ENCODE data around the gene B3GLCT.
"Not testable (repeated sequence)": the region's sequence is repeated elsewhere in the genome, so short reads cannot be mapped to it uniquely, and the experiment has no call there.

The B3GLCT gene

GRCh38 chr13:31172535-31172934 lies 27.2 kb upstream of the B3GLCT start:
- H3K4me3 ChIP-seq (ENCODE audit: low read length) = no peak overlapping the region
- no peak for TF ChIP-seq ZNF274 (IDR thresholded peaks at IDR 0.05; ENCODE audit: low read depth, low read length)

DNA sequence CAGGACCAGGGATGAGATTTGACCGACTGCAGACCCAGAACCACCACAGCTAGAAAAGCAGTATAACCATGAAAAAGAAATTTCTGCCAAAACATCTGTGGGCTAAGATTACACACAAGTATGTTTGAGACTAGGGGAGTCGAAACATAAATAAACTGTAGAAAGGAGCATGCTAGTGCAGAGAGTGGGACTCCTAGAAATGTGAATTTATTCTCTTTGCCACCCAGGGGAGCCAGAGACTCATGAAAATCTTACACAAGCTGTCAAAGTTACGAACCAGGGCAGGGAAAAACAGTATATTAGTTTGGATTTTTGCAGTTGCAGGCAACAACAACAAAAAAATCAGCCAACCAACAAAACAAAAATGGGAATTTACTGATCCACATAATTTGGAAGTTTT lies 25.8 kb upstream of the B3GLCT start:
- H3K4me3 ChIP-seq (ENCODE audit: low read length) = no peak overlapping the region
- no peak for TF ChIP-seq ZNF274 (IDR thresholded peaks at IDR 0.05; ENCODE audit: low read depth, low read length)

DNA sequence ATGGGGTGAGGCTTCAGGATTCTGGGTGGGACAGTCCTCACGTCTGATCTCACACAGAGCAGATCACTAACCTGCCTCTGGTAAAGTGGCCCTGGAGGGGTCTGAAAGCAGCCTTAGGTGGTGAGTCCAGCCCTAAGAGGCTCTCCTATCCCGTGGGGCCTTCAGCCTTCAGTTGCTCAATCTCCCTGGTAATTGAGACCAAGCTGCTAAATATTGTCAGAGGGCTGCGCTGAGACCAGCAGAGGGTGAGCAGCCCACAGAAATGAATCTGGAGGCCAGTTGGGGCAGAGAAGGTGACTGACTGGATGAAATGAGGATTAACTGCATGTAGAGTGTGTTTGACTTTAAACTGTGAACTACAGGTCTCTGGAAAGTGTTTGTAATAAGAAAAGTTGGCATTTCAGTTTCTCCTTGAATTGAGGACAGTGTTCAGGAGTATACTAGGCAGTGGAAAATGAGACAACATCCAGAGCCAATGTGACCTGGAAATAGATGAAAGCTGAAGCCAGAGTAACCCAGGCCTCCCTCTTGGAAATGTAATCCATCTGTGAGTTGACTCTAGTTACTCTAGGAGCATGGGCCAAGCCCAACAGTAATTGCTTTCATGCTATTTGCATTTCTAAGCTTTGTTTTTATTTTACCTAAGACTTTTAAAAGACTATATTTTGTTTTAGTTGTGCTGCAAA lies 23.8 kb upstream of the B3GLCT start:
- no peak for TF ChIP-seq ZNF274 (IDR thresholded peaks at IDR 0.05; ENCODE audit: low read depth, low read length)
- H3K4me3 ChIP-seq (ENCODE audit: low read length) = no peak overlapping the region

GRCh38 chr13:31177813-31178495 lies 21.8 kb upstream of the B3GLCT start:
- not testable (repeated sequence) for H3K4me3 ChIP-seq (ENCODE audit: low read length)

DNA sequence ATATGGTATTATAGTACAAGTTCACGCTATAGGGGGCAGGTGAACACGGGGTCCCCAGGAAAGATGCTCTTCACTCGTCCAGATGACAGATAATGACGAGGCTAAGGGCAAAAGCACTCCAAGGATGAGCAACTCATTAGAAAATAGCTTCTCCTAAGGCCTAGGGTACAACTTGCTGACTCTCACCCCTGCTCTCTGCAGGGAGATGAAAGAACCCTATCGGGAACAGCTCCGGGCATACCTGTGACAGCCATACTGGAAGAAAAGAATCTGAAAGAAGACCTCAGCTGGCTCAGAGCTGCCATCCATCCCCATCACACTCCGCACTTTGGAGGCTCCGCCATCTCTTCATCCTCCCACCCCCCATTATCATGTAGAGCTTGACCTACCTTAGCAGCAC lies 20.5 kb upstream of the B3GLCT start:
- TF ChIP-seq ZNF274 (IDR thresholded peaks at IDR 0.05; ENCODE audit: low read depth, low read length) = no peak
- no peak overlapping the region for H3K4me3 ChIP-seq (ENCODE audit: low read length)

DNA sequence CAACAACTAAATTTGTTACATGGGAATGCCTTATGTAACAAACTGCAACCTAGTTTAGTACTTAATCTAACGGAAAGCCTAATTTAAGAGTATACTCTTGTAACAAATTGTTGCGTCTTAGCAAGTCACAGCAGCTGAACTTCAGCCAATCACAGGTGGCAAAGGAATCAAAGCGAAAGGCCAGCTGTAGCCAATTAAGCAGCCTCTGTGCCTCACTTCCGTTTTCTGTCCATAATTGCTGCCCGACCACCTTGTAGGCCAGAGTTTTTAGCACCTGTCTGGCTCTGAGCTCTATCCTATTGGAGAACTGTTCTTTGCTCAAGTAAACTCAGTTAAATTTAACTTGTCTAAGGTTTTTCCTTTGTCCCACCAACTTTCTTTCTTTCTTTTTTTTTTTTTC lies 20.0 kb upstream of the B3GLCT start:
- no peak overlapping the region for H3K4me3 ChIP-seq (ENCODE audit: low read length)
- TF ChIP-seq ZNF274 (IDR thresholded peaks at IDR 0.05; ENCODE audit: low read depth, low read length) = no peak

- no peak overlapping the region for H3K4me3 ChIP-seq (ENCODE audit: low read length)
- no peak for TF ChIP-seq ZNF274 (IDR thresholded peaks at IDR 0.05; ENCODE audit: low read depth, low read length)
Observed at GRCh38 chr13:31182987-31183386, 16.8 kb upstream of the B3GLCT start.

GRCh38 chr13:31184451-31184850 lies 15.3 kb upstream of the B3GLCT start:
- no peak overlapping the region for H3K4me3 ChIP-seq (ENCODE audit: low read length)
- no peak for TF ChIP-seq ZNF274 (IDR thresholded peaks at IDR 0.05; ENCODE audit: low read depth, low read length)

GRCh38 chr13:31184981-31185645 lies 14.7 kb upstream of the B3GLCT start:
- no peak for TF ChIP-seq ZNF274 (IDR thresholded peaks at IDR 0.05; ENCODE audit: low read depth, low read length)
- no peak overlapping the region for H3K4me3 ChIP-seq (ENCODE audit: low read length)

DNA sequence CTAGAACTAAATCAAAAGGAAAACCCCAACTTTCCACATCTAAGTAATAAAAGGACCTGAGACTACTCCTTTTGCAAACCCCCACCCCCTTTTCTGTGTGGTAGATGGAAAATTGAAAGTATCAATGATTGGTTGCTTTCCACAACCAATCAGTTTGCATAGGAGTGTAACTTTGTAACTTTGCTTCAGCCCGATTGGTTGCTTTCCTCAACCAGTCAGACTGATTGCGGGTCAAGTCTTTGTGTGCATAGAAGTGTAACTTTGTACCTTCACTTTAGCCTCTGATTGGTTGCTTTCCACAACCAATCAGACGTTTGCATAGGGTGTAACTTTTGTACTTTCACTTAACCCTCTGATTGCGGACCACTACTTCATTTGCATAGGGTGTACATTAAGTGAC lies 8.0 kb upstream of the B3GLCT start:
- H3K4me3 ChIP-seq (ENCODE audit: low read length) = no peak overlapping the region
- TF ChIP-seq ZNF274 (IDR thresholded peaks at IDR 0.05; ENCODE audit: low read depth, low read length) = no peak

DNA sequence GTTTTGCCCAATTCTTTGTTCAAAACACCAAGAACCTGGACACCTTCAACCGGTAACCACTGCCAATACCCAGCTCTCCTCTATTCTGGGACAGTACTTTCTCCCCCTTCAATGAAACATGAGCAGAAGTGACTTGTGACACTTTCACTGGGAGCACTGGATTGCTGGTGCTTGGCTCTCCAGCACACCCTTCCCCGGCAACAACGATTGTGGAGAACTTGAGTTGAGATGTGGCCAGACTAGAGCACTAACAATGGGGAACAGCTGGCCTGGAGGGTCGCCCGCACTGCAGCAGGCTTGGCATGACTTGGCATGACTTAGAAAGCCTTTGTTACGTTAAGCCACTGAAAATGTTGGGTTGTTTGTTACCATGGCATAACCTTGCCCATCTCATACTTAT lies 7.5 kb upstream of the B3GLCT start:
- no peak for TF ChIP-seq ZNF274 (IDR thresholded peaks at IDR 0.05; ENCODE audit: low read depth, low read length)
- no peak overlapping the region for H3K4me3 ChIP-seq (ENCODE audit: low read length)

- no peak overlapping the region for H3K4me3 ChIP-seq (ENCODE audit: low read length)
Observed at GRCh38 chr13:31195616-31196015, 4.2 kb upstream of the B3GLCT start.

DNA sequence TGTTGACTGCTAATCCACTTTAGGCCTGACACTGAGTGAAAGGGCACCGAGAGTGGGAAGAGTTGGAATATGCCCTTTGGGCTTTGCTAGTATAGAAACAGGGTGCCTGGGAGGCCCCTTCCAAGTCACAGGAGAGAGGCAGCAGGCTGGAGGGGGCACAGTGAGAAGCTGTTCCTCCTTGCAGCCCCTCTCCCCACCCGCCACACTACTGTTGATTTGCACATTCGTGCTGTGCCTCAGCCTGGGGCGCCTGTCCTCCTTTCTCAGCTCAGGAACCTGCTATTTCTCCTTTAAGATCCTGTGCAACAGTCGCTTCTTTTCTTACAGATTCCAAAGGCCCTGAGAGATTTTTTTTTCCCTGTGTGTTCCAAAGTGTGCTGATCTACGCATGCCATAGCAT lies 2.8 kb upstream of the B3GLCT start:
- no peak for TF ChIP-seq ZNF274 (IDR thresholded peaks at IDR 0.05; ENCODE audit: low read depth, low read length)
- no peak overlapping the region for H3K4me3 ChIP-seq (ENCODE audit: low read length)

More at GRCh38 chr13:31195616-31196015, 4.2 kb upstream of the B3GLCT start:
- TF ChIP-seq ZNF274 (IDR thresholded peaks at IDR 0.05; ENCODE audit: low read depth, low read length) = no peak

- H3K4me3 ChIP-seq (ENCODE audit: low read length) = no peak overlapping the region
- no peak for TF ChIP-seq ZNF274 (IDR thresholded peaks at IDR 0.05; ENCODE audit: low read depth, low read length)
Observed at GRCh38 chr13:31198519-31198918, 1.3 kb upstream of the B3GLCT start.

DNA sequence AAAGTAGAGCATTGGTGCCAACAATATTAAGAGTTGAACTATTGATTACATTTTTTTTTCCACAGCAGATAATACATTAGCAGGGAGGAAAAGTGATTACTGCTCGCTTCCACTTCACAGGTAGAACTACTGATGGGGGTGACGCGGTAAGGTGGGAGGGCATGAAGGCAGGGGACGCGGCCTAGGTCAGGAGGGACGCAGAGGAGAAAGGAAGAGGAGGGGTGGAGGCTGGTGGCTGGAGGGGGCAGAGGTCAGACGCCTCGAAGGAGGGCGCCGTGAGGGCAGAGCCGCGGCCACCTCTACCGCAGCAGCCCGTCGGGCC lies 287 bp upstream of the B3GLCT start:
- peak overlapping the region; percentile 39; the same call in 1 of the 2 replicates for H3K4me3 ChIP-seq (ENCODE audit: low read length)
- TF ChIP-seq ZNF274 (IDR thresholded peaks at IDR 0.05; ENCODE audit: low read depth, low read length) = no peak

Data from GM08714 (cell line).